Stimulated activated memory B cell treated with anti-CD40 and anti-IgM and Interleukin-4, amounts not matched to agents 10 μg/mL and 1 μg/mL and 100 μg/mL, for 72 hours (primary cell): Measurements from ENCODE around the gene CYBA.
A peak's percentile ranks its signal among the peaks of the same experiment; 100 is the strongest.
"Not testable (repeated sequence)": the region's sequence is repeated elsewhere in the genome, so short reads cannot be mapped to it uniquely, and the experiment has no call there.

Source experiments
- ATAC-seq: fragments of 150-1000 bp; cut with Tn5 transposase; 2 replicates; pipeline ENCODE4 v1.10.0; 2021
- H3K27ac Mint-ChIP-seq: one replicate; pipeline ENCODE4 v1.8.0; 2022; ENCODE audit warnings: mild to moderate bottlenecking, mixed read lengths
- H3K27me3 Mint-ChIP-seq: one replicate; pipeline ENCODE4 v1.8.0; 2022; ENCODE audit warnings: mixed read lengths
- H3K36me3 Mint-ChIP-seq: one replicate; pipeline ENCODE4 v1.8.0; 2022; ENCODE audit warnings: mixed read lengths
- H3K4me1 Mint-ChIP-seq: one replicate; pipeline ENCODE4 v1.8.0; 2022; ENCODE audit warnings: mixed read lengths
- H3K4me3 Mint-ChIP-seq: one replicate; pipeline ENCODE4 v1.8.0; 2022; ENCODE audit warnings: mild to moderate bottlenecking, moderate library complexity, mixed read lengths
- H3K9me3 Mint-ChIP-seq: one replicate; pipeline ENCODE4 v1.8.0; 2022; ENCODE audit warnings: mixed read lengths

Gene CYBA

GRCh38 chr16:88676502-88677242 lies 25.8 kb upstream of the CYBA start:
- H3K4me3 Mint-ChIP-seq, result no peak overlapping the region
- ATAC-seq, result no peak
- peaks cover 20% of the 10 kb centered on the region for H3K4me1 Mint-ChIP-seq
- no peak overlapping the region for H3K27ac Mint-ChIP-seq
- H3K27me3 Mint-ChIP-seq, result no peaks in the 10 kb centered on the region
- H3K9me3 Mint-ChIP-seq, result no peaks in the 10 kb centered on the region
- H3K36me3 Mint-ChIP-seq, result peaks cover 14% of the 10 kb centered on the region

DNA sequence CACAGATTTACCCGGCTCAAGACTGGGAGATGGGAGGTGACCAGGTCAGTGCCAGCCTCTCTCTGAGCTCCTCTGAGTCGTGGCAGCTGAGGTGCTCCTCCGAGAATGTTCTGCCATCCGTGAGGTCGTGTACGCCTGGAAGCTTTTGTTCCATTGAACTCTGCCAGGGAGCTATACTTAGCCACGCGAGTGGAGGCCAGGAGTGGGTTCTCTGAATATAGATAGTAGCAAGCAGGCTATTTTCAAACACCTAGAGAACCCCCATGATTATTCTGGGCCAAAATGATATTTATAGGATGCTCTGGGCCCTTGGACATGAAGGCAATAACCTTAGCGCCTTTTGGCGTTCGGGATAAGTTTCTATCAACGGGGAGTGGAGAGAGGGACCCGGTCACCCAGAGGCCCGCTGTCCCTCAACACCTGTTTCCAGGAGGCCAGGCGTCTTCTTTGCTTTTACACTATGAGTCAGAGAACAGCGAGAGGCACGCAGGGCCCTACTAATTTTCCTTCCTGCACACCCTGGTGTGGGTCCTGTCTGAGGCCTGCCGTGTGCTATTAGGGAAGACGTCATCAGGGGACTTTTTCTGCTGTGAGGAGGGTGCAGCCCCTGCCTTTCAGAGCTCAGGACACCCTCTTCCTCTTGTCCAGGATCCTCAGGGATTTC lies 23.0 kb upstream of the CYBA start:
- no peaks in the 10 kb centered on the region for H3K27me3 Mint-ChIP-seq
- H3K4me3 Mint-ChIP-seq, result no peak overlapping the region
- H3K27ac Mint-ChIP-seq, result peak overlapping the region; percentile 57
- peaks cover 16% of the 10 kb centered on the region for H3K36me3 Mint-ChIP-seq
- ATAC-seq, result peak; percentile 69
- no peaks in the 10 kb centered on the region for H3K9me3 Mint-ChIP-seq
- peaks cover 8% of the 10 kb centered on the region for H3K4me1 Mint-ChIP-seq

DNA sequence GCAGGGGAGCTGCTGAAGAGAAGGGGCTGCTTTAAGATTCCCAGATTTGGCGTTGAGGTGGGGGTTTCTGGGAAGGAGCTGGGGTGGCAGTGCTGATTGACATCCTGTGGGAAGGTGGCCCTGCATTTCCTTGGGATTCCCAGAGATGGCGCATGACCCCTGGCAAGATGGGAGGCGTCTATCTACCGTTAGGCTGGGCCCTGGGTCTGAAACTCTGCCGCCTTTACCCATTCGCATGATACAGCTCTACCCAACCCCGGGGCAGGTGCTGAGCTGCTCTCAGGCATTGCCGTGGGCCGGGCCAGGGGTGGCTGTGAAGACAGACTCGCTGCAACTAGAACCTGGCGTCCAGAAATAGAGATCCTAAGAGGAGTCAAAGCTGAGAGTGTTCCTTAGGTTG lies 21.9 kb upstream of the CYBA start:
- no peak for ATAC-seq
- H3K27me3 Mint-ChIP-seq, result no peaks in the 10 kb centered on the region
- H3K27ac Mint-ChIP-seq, result no peak overlapping the region
- no peak overlapping the region for H3K4me3 Mint-ChIP-seq
- H3K36me3 Mint-ChIP-seq, result peaks cover 23% of the 10 kb centered on the region
- H3K4me1 Mint-ChIP-seq, result peaks cover 8% of the 10 kb centered on the region
- H3K9me3 Mint-ChIP-seq, result no peaks in the 10 kb centered on the region

DNA sequence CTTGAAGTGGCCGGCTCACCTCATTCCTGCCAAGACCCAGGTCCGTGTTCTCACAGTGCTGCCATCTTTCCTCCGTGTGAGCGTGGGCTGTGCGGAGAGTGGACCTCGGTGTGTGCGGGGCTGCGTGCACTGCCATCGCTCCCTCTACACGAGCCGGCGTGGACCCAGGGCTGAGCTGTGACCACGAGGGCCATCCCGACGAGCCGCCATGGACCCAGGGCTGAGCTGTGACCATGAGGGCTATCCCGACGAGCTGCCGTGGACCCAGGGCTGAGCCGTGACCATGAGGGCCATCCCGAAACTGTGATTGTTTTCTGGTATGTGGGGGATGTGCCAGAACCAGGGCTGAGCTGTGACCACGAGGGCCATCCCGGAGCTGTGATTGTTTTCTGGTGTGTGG lies 21.0 kb upstream of the CYBA start:
- ATAC-seq, result no peak
- no peaks in the 10 kb centered on the region for H3K9me3 Mint-ChIP-seq
- H3K27ac Mint-ChIP-seq, result no peak overlapping the region

GRCh38 chr16:88669980-88670379 lies 19.1 kb upstream of the CYBA start:
- ATAC-seq, result no peak
- Mint-ChIP-seq H3K4me3 (no peak overlapping the region), H3K36me3 (peaks cover 29% of the 10 kb centered on the region), H3K9me3 (no peaks in the 10 kb centered on the region), H3K27me3 (no peaks in the 10 kb centered on the region), H3K4me1 (peaks cover 14% of the 10 kb centered on the region), H3K27ac (no peak overlapping the region)

More for the DNA sequence above, 21.0 kb upstream of the CYBA start:
- Mint-ChIP-seq H3K4me3 (no peak overlapping the region), H3K36me3 (peaks cover 23% of the 10 kb centered on the region), H3K27me3 (no peaks in the 10 kb centered on the region), H3K4me1 (peaks cover 14% of the 10 kb centered on the region)

- not testable (repeated sequence) for H3K27ac Mint-ChIP-seq
Observed at GRCh38 chr16:88669493-88669892, 18.6 kb upstream of the CYBA start.

DNA sequence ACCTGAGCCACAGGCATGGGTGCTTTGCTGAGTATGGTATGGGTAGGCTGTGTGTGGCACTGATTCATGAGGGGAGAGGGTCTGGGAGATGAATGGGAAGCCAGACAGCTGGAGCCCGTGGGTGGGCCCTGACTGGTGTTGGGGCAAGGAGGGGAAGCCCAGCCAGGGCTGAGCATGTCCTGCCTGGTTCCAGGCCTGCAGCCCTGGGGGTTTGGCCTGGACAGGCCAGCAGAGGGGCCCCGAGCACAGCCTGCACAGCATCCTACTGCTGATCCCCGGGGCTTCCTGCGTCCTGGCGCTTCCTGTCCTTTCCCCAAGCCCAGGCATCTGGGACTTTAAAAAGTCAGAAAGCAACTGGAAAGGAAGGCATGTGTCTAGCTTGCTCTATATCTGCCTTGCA lies 16.6 kb upstream of the CYBA start:
- Mint-ChIP-seq H3K27ac (no peak overlapping the region), H3K9me3 (no peaks in the 10 kb centered on the region), H3K27me3 (no peaks in the 10 kb centered on the region), H3K36me3 (peaks cover 15% of the 10 kb centered on the region), H3K4me1 (peaks cover 12% of the 10 kb centered on the region), H3K4me3 (no peak overlapping the region)
- no peak for ATAC-seq

More at GRCh38 chr16:88669493-88669892, 18.6 kb upstream of the CYBA start:
- H3K27me3 Mint-ChIP-seq, ATAC-seq, H3K4me3 Mint-ChIP-seq, H3K9me3 Mint-ChIP-seq: not testable (repeated sequence)
- Mint-ChIP-seq H3K36me3 (peaks cover 29% of the 10 kb centered on the region), H3K4me1 (peaks cover 14% of the 10 kb centered on the region)

- Mint-ChIP-seq H3K4me1 (peaks cover 27% of the 10 kb centered on the region), H3K9me3 (no peaks in the 10 kb centered on the region), H3K27ac (no peak overlapping the region), H3K4me3 (no peak overlapping the region), H3K27me3 (no peaks in the 10 kb centered on the region), H3K36me3 (peaks cover 15% of the 10 kb centered on the region)
- ATAC-seq, result no peak
Observed at GRCh38 chr16:88665570-88665969, 14.7 kb upstream of the CYBA start.

DNA sequence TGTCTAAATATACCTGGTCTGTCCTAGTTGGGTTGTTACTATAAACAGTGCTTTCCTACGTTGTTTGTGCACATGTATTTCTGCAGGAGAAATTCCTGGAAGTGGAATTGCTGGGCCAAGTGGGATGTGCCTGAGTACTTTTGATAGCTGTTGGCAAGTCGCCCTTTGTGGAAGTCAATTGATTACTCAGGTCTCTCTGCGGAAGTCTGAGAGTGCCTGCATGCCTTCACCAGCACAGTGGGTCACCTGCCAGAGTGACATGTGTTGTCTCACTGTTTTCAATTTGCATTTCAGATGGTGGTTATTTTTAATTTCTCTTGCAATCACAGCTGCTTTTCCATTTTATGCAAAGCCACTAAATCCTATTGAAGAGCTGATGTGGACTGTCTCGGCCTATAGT lies 14.3 kb upstream of the CYBA start:
- H3K4me3 Mint-ChIP-seq, result peak overlapping the region; percentile 5

GRCh38 chr16:88662843-88663606 lies 12.2 kb upstream of the CYBA start, which contains the start of gene MVD:
Gene MVD, minus strand, starts transcription at chr16:88663091. Its CDS starts 11 bp downstream, at chr16:88663080.
- Mint-ChIP-seq H3K36me3 (peaks cover 12% of the 10 kb centered on the region), H3K4me1 (peaks cover 34% of the 10 kb centered on the region), H3K27ac (peak within 1 kb of the TSS; percentile 93), H3K9me3 (no peaks in the 10 kb centered on the region), H3K4me3 (peak within 1 kb of the TSS; percentile 84), H3K27me3 (no peaks in the 10 kb centered on the region)
- ATAC-seq, result peak; percentile 99

More for the DNA sequence above, 14.3 kb upstream of the CYBA start:
- Mint-ChIP-seq H3K9me3 (no peaks in the 10 kb centered on the region), H3K36me3 (peaks cover 15% of the 10 kb centered on the region), H3K27ac (no peak overlapping the region), H3K27me3 (no peaks in the 10 kb centered on the region), H3K4me1 (peaks cover 27% of the 10 kb centered on the region)
- no peak for ATAC-seq

DNA sequence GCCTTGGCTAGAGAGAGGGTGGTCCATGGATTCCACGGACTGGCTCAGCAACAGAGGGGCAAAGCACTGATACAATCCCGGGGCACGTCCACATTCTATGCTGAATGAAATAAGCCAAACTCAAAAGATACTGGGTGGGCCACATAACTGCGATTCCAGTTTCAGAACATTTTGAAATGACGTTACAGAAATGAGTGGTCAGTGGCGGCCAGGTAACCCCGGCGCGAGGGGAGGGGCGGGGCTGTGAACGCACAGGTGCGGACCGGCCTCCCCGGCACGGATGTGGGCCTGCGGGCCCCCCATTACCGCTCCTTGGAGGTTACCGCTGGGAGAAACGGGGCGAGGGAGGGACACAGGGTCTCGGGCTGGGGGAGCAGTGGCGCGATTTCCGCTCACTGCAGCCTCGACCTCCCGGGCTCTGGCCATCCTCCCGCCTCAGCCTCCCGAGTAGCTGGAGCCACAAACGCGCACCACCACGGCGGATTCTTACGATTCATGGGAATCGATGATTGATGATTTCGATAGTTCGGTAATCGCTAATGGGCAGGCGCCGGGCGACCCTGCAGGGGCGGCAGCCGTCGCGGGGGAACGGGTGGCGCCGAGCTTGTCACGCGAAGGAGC lies 11.5 kb upstream of the CYBA start:
- no peaks in the 10 kb centered on the region for H3K9me3 Mint-ChIP-seq
- peaks cover 31% of the 10 kb centered on the region for H3K4me1 Mint-ChIP-seq
- peak overlapping the region; percentile 84 for H3K4me3 Mint-ChIP-seq
- H3K27ac Mint-ChIP-seq, result peak overlapping the region; percentile 93
- ATAC-seq, result no peak
- H3K36me3 Mint-ChIP-seq, result peaks cover 12% of the 10 kb centered on the region
- H3K27me3 Mint-ChIP-seq, result no peaks in the 10 kb centered on the region

DNA sequence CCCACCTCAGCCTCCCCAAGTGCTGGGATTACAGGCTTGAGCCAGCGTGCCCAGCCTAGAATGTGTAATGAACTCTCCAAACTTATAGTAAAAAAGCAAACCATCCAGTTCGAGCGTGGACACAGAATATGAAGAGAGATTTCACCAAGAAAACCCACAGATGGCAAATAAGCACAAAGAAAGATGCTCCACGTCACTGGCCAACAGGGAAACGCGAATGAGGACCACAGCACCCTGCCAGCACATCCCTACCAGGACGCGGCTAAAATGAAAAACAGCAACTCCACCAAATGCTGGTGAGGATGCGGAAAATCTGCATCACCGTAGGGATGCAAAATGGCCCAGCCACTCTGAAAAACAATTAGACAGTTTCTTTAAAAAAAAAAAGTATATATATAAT lies 10.6 kb upstream of the CYBA start:
- Mint-ChIP-seq H3K9me3 (no peaks in the 10 kb centered on the region), H3K27me3 (no peaks in the 10 kb centered on the region), H3K4me1 (peaks cover 28% of the 10 kb centered on the region), H3K27ac (peak overlapping the region; percentile 93), H3K4me3 (peak overlapping the region; percentile 84), H3K36me3 (peaks cover 13% of the 10 kb centered on the region)
- no peak for ATAC-seq

DNA sequence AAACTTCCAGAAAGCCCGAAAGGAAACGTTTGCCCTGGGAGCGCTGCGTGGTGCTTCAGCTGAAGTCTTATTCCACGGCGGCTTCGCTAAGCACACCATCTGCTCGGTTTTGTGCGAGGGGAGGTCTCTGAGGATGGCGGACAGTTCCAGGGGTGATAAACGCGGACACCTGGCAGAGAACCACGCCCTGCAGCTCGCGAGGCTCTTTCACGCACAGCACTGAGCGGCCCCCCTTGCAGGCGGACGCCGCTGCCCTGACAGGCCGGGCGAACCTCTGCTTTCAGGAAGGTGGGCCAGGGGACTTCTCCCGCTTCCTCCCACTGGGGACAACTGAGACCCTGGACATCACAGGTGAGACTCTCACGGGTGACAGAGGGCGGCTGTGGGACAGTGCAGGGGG lies 8.3 kb upstream of the CYBA start:
- Mint-ChIP-seq H3K9me3 (no peaks in the 10 kb centered on the region), H3K27ac (peak overlapping the region; percentile 14), H3K4me3 (no peak overlapping the region), H3K36me3 (peaks cover 23% of the 10 kb centered on the region), H3K27me3 (no peaks in the 10 kb centered on the region), H3K4me1 (peaks cover 31% of the 10 kb centered on the region)
- no peak for ATAC-seq

- peak overlapping the region; percentile 14 for H3K27ac Mint-ChIP-seq
- peaks cover 28% of the 10 kb centered on the region for H3K4me1 Mint-ChIP-seq
- H3K4me3 Mint-ChIP-seq, result no peak overlapping the region
- H3K9me3 Mint-ChIP-seq, result no peaks in the 10 kb centered on the region
- peaks cover 26% of the 10 kb centered on the region for H3K36me3 Mint-ChIP-seq
- ATAC-seq, result no peak
- H3K27me3 Mint-ChIP-seq, result no peaks in the 10 kb centered on the region
Observed at GRCh38 chr16:88658714-88659113, 7.9 kb upstream of the CYBA start.

GRCh38 chr16:88657371-88657770 lies 6.5 kb upstream of the CYBA start:
- no peak overlapping the region for H3K4me3 Mint-ChIP-seq
- ATAC-seq, result no peak

More at GRCh38 chr16:88657371-88657770, 6.5 kb upstream of the CYBA start:
- H3K9me3 Mint-ChIP-seq, result no peaks in the 10 kb centered on the region
- peaks cover 34% of the 10 kb centered on the region for H3K36me3 Mint-ChIP-seq
- no peak overlapping the region for H3K27ac Mint-ChIP-seq
- no peaks in the 10 kb centered on the region for H3K27me3 Mint-ChIP-seq
- peaks cover 30% of the 10 kb centered on the region for H3K4me1 Mint-ChIP-seq
